Measurements from ENCODE around the gene PDE4B. TPM values are rescaled to one million over a fixed set of nuclear protein-coding genes. Genes with fewer than 3 reads are reported as not detected.

PDE4B gene
- polyA plus RNA-seq, 2 of the 4 experiments (the other 2 are of a cell fraction), result 20.2 to 56.8 TPM

DNA sequence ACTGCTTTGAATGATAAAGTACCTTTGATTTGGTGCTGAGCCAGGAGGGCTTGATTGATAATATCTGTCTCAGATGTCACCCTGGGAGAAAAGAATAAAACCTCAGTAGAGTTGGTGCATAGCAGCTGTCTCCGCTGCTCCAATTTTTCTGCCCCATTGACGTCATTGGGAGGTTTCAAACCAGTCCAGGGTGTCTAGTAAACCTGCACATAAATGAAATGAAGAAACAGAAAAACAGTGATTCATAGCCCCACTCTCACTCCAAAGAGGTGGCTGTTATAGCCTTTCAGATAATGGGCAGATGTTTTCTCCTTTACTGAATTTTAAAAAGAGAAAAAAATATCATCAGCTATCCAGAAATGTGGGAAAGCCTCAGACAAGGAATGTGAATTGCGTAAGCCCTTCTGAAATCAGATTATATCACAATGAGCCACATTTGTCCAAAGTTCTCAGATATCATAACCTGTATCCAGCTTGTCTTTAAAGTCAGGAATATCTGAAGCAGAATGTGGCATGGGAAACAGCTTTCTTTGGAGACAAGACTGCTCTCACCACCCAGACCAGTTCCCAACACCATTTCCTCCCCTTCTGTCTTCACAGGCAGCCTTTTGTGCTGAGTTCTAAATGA, 390.0 kb downstream of the PDE4B start (continued):
- TF ChIP-seq MAZ (IDR thresholded peaks at IDR 0.05; ENCODE audit: borderline replicate concordance, low read depth, low read length) (no peak), TFCP2L1 (CRISPR knock-in tag; IDR thresholded peaks at IDR 0.05) (no peak), NFE2L2 (conservative IDR thresholded peaks at IDR 0.05; ENCODE audit: low read length) (no peak), HOXB13 (CRISPR knock-in tag; IDR thresholded peaks at IDR 0.05; ENCODE audit: low read depth) (no peak), NPAS2 (CRISPR knock-in tag; IDR thresholded peaks at IDR 0.05; ENCODE audit: borderline replicate concordance) (no peak), ZC3H11A (IDR thresholded peaks at IDR 0.05) (no peak), HOXB5 (CRISPR knock-in tag; IDR thresholded peaks at IDR 0.05) (0 out of 2 replicates have a peak, but pooled peaks have one; percentile 37), FOSL2 (IDR thresholded peaks at IDR 0.05) (peak; percentile 83), FOSL2 (CRISPR knock-in tag; IDR thresholded peaks at IDR 0.05) (peak; percentile 88), SREBF2 (IDR thresholded peaks at IDR 0.05) (no peak), POLR2AphosphoS2 (conservative IDR thresholded peaks at IDR 0.05; ENCODE audit: low read length) (no peak), HEYL (CRISPR knock-in tag; IDR thresholded peaks at IDR 0.05) (no peak), MAFK (IDR thresholded peaks at IDR 0.05; ENCODE audit: partially characterized antibody) (no peak), GATA3 (IDR thresholded peaks at IDR 0.05; ENCODE audit: borderline replicate concordance) (peak; percentile 98), RFX5 (IDR thresholded peaks at IDR 0.05) (no peak)
- TF ChIP-seq, protein P1, sequence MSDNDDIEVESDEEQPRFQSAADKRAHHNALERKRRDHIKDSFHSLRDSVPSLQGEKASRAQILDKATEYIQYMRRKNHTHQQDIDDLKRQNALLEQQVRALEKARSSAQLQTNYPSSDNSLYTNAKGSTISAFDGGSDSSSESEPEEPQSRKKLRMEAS (IDR thresholded peaks at IDR 0.05), result peak; percentile 81
- TF ChIP-seq, protein P2, sequence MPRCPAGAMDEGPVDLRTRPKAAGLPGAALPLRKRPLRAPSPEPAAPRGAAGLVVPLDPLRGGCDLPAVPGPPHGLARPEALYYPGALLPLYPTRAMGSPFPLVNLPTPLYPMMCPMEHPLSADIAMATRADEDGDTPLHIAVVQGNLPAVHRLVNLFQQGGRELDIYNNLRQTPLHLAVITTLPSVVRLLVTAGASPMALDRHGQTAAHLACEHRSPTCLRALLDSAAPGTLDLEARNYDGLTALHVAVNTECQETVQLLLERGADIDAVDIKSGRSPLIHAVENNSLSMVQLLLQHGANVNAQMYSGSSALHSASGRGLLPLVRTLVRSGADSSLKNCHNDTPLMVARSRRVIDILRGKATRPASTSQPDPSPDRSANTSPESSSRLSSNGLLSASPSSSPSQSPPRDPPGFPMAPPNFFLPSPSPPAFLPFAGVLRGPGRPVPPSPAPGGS (IDR thresholded peaks at IDR 0.05), result peak; percentile 97
- TF ChIP-seq, protein P3, sequence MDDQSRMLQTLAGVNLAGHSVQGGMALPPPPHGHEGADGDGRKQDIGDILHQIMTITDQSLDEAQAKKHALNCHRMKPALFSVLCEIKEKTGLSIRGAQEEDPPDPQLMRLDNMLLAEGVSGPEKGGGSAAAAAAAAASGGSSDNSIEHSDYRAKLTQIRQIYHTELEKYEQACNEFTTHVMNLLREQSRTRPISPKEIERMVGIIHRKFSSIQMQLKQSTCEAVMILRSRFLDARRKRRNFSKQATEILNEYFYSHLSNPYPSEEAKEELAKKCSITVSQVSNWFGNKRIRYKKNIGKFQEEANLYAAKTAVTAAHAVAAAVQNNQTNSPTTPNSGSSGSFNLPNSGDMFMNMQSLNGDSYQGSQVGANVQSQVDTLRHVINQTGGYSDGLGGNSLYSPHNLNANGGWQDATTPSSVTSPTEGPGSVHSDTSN (IDR thresholded peaks at IDR 0.05), result peak; percentile 77; the same call in 1 of the 2 replicates
- TF ChIP-seq, protein P4, sequence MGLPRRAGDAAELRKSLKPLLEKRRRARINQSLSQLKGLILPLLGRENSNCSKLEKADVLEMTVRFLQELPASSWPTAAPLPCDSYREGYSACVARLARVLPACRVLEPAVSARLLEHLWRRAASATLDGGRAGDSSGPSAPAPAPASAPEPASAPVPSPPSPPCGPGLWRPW (IDR thresholded peaks at IDR 0.05), result peak; percentile 72; the same call in 1 of the 2 replicates

DNA sequence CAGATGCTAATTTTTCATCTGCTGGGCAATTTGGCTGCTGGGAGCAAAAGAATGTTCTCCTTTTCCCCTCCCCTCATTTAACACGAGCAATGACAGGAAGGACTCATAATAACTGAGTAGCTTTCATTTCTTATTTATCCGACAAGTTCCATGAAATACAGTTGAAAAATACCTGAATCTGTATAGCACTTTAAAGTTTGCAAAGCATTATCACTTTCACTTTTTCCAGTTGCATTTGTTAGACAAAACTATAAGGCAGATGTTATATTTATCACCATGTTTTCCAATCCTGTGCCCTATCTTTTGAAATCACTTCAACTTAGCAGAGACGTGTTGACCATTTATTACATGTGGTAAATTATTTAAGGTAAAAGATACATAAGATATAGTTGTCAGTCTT, 390.7 kb downstream of the PDE4B start:
- POLR2A ChIA-PET, result interaction anchor here (0.7 to 2.4 kb wide), 3 partner anchors 59 to 191 kb away, joined by 3 to 8 read pairs (median 4); no protein-coding TSS in a partner anchor
- FAIRE-seq, result no peak
- peak overlapping the region; percentile 75 for H3K4me2 ChIP-seq
- peaks cover 48% of the 10 kb centered on the region for H3K4me1 ChIP-seq
- WGBS (ENCODE audit: missing lambda C conversion rate), result 12% methylated on average over 3 of the region's 3 CpGs
- H3K9me3 ChIP-seq, result no peaks in the 10 kb centered on the region
- peak overlapping the region; percentile 91 to 97 for H3K27ac ChIP-seq
- CTCF ChIA-PET, result interaction anchor here (0.7 to 3.5 kb wide), 4 partner anchors 12 to 149 kb away, joined by 3 to 28 read pairs (median 4); no protein-coding TSS in a partner anchor
- no peak for TF ChIP-seq RNF2 (IDR thresholded peaks at IDR 0.05; ENCODE audit: borderline replicate concordance, low read depth)
- TF ChIP-seq, protein P3 (IDR thresholded peaks at IDR 0.05), result no peak
- no peak for TF ChIP-seq HDAC2 (IDR thresholded peaks at IDR 0.05)
- TF ChIP-seq FOXS1 (CRISPR knock-in tag; IDR thresholded peaks at IDR 0.05), result no peak
- TF ChIP-seq GATA3 (IDR thresholded peaks at IDR 0.05; ENCODE audit: borderline replicate concordance), result no peak
- TF ChIP-seq TP53 (CRISPR knock-in tag; IDR thresholded peaks at IDR 0.05), result no peak
- no peak for TF ChIP-seq ZNF302 (CRISPR knock-in tag; IDR thresholded peaks at IDR 0.05)
- TF ChIP-seq FOSB (CRISPR knock-in tag; IDR thresholded peaks at IDR 0.05), result no peak
- TF ChIP-seq, protein P4 (IDR thresholded peaks at IDR 0.05), result no peak
- no peak for TF ChIP-seq CBX8 (IDR thresholded peaks at IDR 0.05)
- no peak for TF ChIP-seq NR3C1 (IDR thresholded peaks at IDR 0.05)
- no peak for TF ChIP-seq JUN (IDR thresholded peaks at IDR 0.05)
- no peak for DNase-seq (ENCODE audit: low read depth in 1 of 2, low spot score in 1 of 2)
- ATAC-seq, result peak in 1 of 2 experiments; percentile 4; a peak in 1 of 6 replicates
- H3K4me3 ChIP-seq, result peak overlapping the region; percentile 1; the same call in 1 of the 3 replicates

Data from A549 (cell line).